ENCODE measurements around the gene LRMDA. TPM values are rescaled to one million over a fixed set of nuclear protein-coding genes. Genes with fewer than 3 reads are reported as not detected.

Gene LRMDA
- total RNA-seq, 1 donor from 2014 or later = 5.2 TPM

GRCh38 chr10:75910032-75910431 is 478.6 kb downstream of the LRMDA start:
- no peaks in the 10 kb centered on the region for H3K9me3 Mint-ChIP-seq
- no peak overlapping the region for H3K27ac ChIP-seq
- H3K4me2 ChIP-seq = no peak overlapping the region
- no peaks in the 10 kb centered on the region for H3K36me3 ChIP-seq
- TF ChIP-seq EZH2 (IDR thresholded peaks at IDR 0.05) (no peak), EZH2phosphoT487 (IDR thresholded peaks at IDR 0.05) (no peak)
- TF ChIP-seq, protein P1, sequence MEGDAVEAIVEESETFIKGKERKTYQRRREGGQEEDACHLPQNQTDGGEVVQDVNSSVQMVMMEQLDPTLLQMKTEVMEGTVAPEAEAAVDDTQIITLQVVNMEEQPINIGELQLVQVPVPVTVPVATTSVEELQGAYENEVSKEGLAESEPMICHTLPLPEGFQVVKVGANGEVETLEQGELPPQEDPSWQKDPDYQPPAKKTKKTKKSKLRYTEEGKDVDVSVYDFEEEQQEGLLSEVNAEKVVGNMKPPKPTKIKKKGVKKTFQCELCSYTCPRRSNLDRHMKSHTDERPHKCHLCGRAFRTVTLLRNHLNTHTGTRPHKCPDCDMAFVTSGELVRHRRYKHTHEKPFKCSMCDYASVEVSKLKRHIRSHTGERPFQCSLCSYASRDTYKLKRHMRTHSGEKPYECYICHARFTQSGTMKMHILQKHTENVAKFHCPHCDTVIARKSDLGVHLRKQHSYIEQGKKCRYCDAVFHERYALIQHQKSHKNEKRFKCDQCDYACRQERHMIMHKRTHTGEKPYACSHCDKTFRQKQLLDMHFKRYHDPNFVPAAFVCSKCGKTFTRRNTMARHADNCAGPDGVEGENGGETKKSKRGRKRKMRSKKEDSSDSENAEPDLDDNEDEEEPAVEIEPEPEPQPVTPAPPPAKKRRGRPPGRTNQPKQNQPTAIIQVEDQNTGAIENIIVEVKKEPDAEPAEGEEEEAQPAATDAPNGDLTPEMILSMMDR (IDR thresholded peaks at IDR 0.05) = peak; percentile 42
- H2AFZ ChIP-seq (replicated peaks) = no peak overlapping the region
- peaks cover 14% of the 10 kb centered on the region for H3K4me1 Mint-ChIP-seq
- no peaks in the 10 kb centered on the region for H3K9me3 ChIP-seq (ENCODE audit: low read depth)
- no peak overlapping the region for H3K27ac Mint-ChIP-seq
- H3K36me3 Mint-ChIP-seq = no peaks in the 10 kb centered on the region
- peaks cover 4% of the 10 kb centered on the region for H3K27me3 Mint-ChIP-seq (ENCODE audit: insufficient read depth, low read depth)
- H3K27me3 ChIP-seq = no peaks in the 10 kb centered on the region
- DNase-seq (ENCODE audit: low spot score) = no peak
- no peak overlapping the region for H3K4me3 Mint-ChIP-seq
- H3K79me2 ChIP-seq (ENCODE audit: low read depth) = no peaks in the 10 kb centered on the region
- H3K4me3 ChIP-seq = no peak overlapping the region
- H3K9ac ChIP-seq = no peak overlapping the region
- no peaks in the 10 kb centered on the region for H4K20me1 ChIP-seq (ENCODE audit: low read depth)
- H3F3A ChIP-seq (ENCODE audit: low read depth) = no peaks in the 10 kb centered on the region
- peaks cover 3% of the 10 kb centered on the region for H3K4me1 ChIP-seq

DNA sequence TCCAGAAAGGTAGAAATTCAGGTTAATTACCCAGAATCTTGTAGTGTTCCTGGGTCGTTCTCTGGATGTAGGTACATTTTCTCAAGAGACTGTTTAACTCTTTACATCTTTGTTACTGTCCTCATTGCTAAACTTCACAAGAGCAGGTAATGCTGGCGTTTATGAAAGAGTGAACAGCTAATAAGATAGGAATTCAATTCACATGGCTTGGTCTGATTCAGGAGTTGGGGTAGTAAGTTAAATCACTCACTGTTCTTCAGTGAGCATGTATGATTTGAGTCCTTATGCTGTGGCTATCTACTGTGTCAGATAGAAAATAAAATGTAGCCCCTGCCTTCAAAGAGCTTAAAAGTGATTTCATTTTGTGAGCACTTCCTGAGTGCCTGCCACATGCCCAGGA is 480.0 kb downstream of the LRMDA start:
- Histone ChIP-seq H3F3A (ENCODE audit: low read depth) (no peaks in the 10 kb centered on the region), H3K27me3 (no peaks in the 10 kb centered on the region), H3K9me3 (ENCODE audit: low read depth) (no peaks in the 10 kb centered on the region), H3K4me2 (no peak overlapping the region), H3K9ac (no peak overlapping the region), H4K20me1 (ENCODE audit: low read depth) (no peaks in the 10 kb centered on the region), H3K36me3 (no peaks in the 10 kb centered on the region), H3K4me1 (peaks cover 2% of the 10 kb centered on the region), H2AFZ (replicated peaks) (no peak overlapping the region), H3K4me3 (no peak overlapping the region), H3K27ac (no peak overlapping the region), H3K79me2 (ENCODE audit: low read depth) (no peaks in the 10 kb centered on the region)
- TF ChIP-seq, protein P1 (IDR thresholded peaks at IDR 0.05) = no peak
- TF ChIP-seq EZH2 (IDR thresholded peaks at IDR 0.05) (no peak), EZH2phosphoT487 (IDR thresholded peaks at IDR 0.05) (no peak)
- Mint-ChIP-seq H3K27ac (no peak overlapping the region), H3K9me3 (no peaks in the 10 kb centered on the region), H3K4me3 (no peak overlapping the region), H3K36me3 (no peaks in the 10 kb centered on the region), H3K4me1 (peaks cover 5% of the 10 kb centered on the region), H3K27me3 (ENCODE audit: insufficient read depth, low read depth) (peaks cover 4% of the 10 kb centered on the region)
- DNase-seq (ENCODE audit: low spot score) = no peak

- no peak overlapping the region for H3K4me3 ChIP-seq
- H3K9me3 ChIP-seq (ENCODE audit: low read depth) = no peaks in the 10 kb centered on the region
- Mint-ChIP-seq H3K36me3 (no peaks in the 10 kb centered on the region), H3K27me3 (ENCODE audit: insufficient read depth, low read depth) (peaks cover 7% of the 10 kb centered on the region), H3K4me1 (peaks cover 6% of the 10 kb centered on the region), H3K4me3 (no peak overlapping the region), H3K27ac (no peak overlapping the region), H3K9me3 (no peaks in the 10 kb centered on the region)
- TF ChIP-seq, protein P1 (IDR thresholded peaks at IDR 0.05) = no peak
- no peak for TF ChIP-seq EZH2 (IDR thresholded peaks at IDR 0.05)
- H3K36me3 ChIP-seq = no peaks in the 10 kb centered on the region
- no peaks in the 10 kb centered on the region for H3F3A ChIP-seq (ENCODE audit: low read depth)
- DNase-seq (ENCODE audit: low spot score) = no peak
- H2AFZ ChIP-seq (replicated peaks) = no peak overlapping the region
- no peaks in the 10 kb centered on the region for H3K4me1 ChIP-seq
- H3K9ac ChIP-seq = no peak overlapping the region
- H3K79me2 ChIP-seq (ENCODE audit: low read depth) = no peaks in the 10 kb centered on the region
- no peak overlapping the region for H3K27ac ChIP-seq
- H3K4me2 ChIP-seq = no peak overlapping the region
- no peaks in the 10 kb centered on the region for H3K27me3 ChIP-seq
- no peaks in the 10 kb centered on the region for H4K20me1 ChIP-seq (ENCODE audit: low read depth)
Observed at GRCh38 chr10:75916906-75917305, 485.5 kb downstream of the LRMDA start.

Data from neural progenitor cell (in vitro differentiated cells).